ENCODE measurements around the gene SYT17.

Gene SYT17

GRCh38 chr16:19223235-19224170 lies 55.5 kb downstream of the SYT17 start:
- no peak for DNase-seq

GRCh38 chr16:19225651-19226050 lies 57.6 kb downstream of the SYT17 start:
- DNase-seq, result no peak

- no peak for DNase-seq
Measured at GRCh38 chr16:19227643-19228042, 59.6 kb downstream of the SYT17 start.

- no peak for DNase-seq
Measured at GRCh38 chr16:19228052-19228451, 60.0 kb downstream of the SYT17 start.

- DNase-seq, result no peak
Measured at GRCh38 chr16:19228575-19228974, 60.5 kb downstream of the SYT17 start.

GRCh38 chr16:19230575-19230974 lies 62.5 kb downstream of the SYT17 start:
- no peak for DNase-seq

GRCh38 chr16:19231881-19232280 lies 63.8 kb downstream of the SYT17 start:
- no peak for DNase-seq

GRCh38 chr16:19232988-19233387 lies 64.9 kb downstream of the SYT17 start:
- no peak for DNase-seq

GRCh38 chr16:19235478-19235877 lies 67.4 kb downstream of the SYT17 start:
- DNase-seq, result no peak

GRCh38 chr16:19235886-19236285 lies 67.8 kb downstream of the SYT17 start:
- no peak for DNase-seq

- DNase-seq, result no peak
Measured at GRCh38 chr16:19236561-19237209, 68.6 kb downstream of the SYT17 start.

- no peak for DNase-seq
Measured at GRCh38 chr16:19238406-19238805, 70.4 kb downstream of the SYT17 start.

GRCh38 chr16:19239511-19240155 lies 71.6 kb downstream of the SYT17 start:
- no peak for DNase-seq

GRCh38 chr16:19240494-19240893 lies 72.5 kb downstream of the SYT17 start:
- no peak for DNase-seq

GRCh38 chr16:19241512-19241911 lies 73.5 kb downstream of the SYT17 start:
- DNase-seq, result no peak

GRCh38 chr16:19242186-19242585 lies 74.1 kb downstream of the SYT17 start:
- DNase-seq, result no peak

- DNase-seq, result no peak
Measured at GRCh38 chr16:19242987-19243575, 75.0 kb downstream of the SYT17 start.

- no peak for DNase-seq
Measured at GRCh38 chr16:19245326-19245925, 77.4 kb downstream of the SYT17 start.

GRCh38 chr16:19252904-19253303 lies 84.9 kb downstream of the SYT17 start:
- DNase-seq, result no peak

GRCh38 chr16:19254611-19255010 lies 86.6 kb downstream of the SYT17 start:
- DNase-seq, result no peak

GRCh38 chr16:19264123-19264673 lies 96.2 kb downstream of the SYT17 start:
- no peak for DNase-seq

- DNase-seq, result no peak
Measured at GRCh38 chr16:19265380-19265930, 97.4 kb downstream of the SYT17 start.
